Spinal cord (tissue), 10 donors: ENCODE data around the gene FGG. TPM values are rescaled to one million over a fixed set of nuclear protein-coding genes. Genes with fewer than 3 reads are reported as not detected.

Experiments
- DNase-seq, 6 donors: peaks; one replicate each; pipeline versions ENCODE4 v3.0.0 to v3.0.0-alpha.2; 2013 to 2015; ENCODE audit warnings: low spot score in 6 of 6, low read depth in 4 of 6
- H3K27ac ChIP-seq: one replicate; pipeline ENCODE4 v1.5.1; 2013; ENCODE audit warnings: low read depth, low read length, control low read depth
- H3K27me3 ChIP-seq: one replicate; pipeline ENCODE4 v1.6.1; 2013; ENCODE audit warnings: low read length; ENCODE audit not compliant: control insufficient read depth, insufficient read depth
- H3K36me3 ChIP-seq: one replicate; pipeline ENCODE4 v1.6.1; 2013; ENCODE audit warnings: low read length; ENCODE audit not compliant: control insufficient read depth, insufficient read depth
- H3K4me1 ChIP-seq: one replicate; pipeline ENCODE4 v1.6.1; 2013; ENCODE audit warnings: low read length; ENCODE audit not compliant: control insufficient read depth, insufficient read depth
- H3K4me3 ChIP-seq: one replicate; pipeline ENCODE4 v1.5.1; 2013; ENCODE audit warnings: low read depth, low read length, control low read depth
- H3K9me3 ChIP-seq: one replicate; pipeline ENCODE4 v1.6.1; 2013; ENCODE audit warnings: low read length; ENCODE audit not compliant: control insufficient read depth, insufficient read depth
- WGBS: methylation state at CpG from one replicate; pipeline ENCODE4 v1.1.5; 2013; ENCODE audit warnings: missing lambda C conversion rate; ENCODE audit not compliant: insufficient coverage; 5-methylcytosine and 5-hydroxymethylcytosine counted together
- polyA plus RNA-seq, 2 donors: library from polyadenylated mRNA; unstranded; fragments of 120-200 nt; gene quantifications; one replicate each; pipeline ENCODE4 v1.2.1, GENCODE V29; 2013; ENCODE audit not compliant: insufficient read length in 2 of 2
- total RNA-seq, 2 donors: library from RNA; depleted of rRNA in 1 of 2; stranded (reverse); fragments of 120-200 nt in 1 of 2; fragments of >200 nt in 1 of 2; gene quantifications; one replicate each; pipeline versions ENCODE4 v1.2.3 to v1.2.4, GENCODE V29; 2013 to 2014
- donor health status: healthy.

FGG gene
- total and polyA plus RNA-seq, 4 donors, result 1.4 TPM; not detected in 3

- H3K27ac ChIP-seq, result no peak overlapping the region
- H3K36me3 ChIP-seq, result no peaks in the 10 kb centered on the region
- H3K27me3 ChIP-seq, result no peaks in the 10 kb centered on the region
- DNase-seq, result peak in 2 of 6 donors; percentile 50 to 56
- H3K9me3 ChIP-seq, result no peaks in the 10 kb centered on the region
- no peaks in the 10 kb centered on the region for H3K4me1 ChIP-seq
- no peak overlapping the region for H3K4me3 ChIP-seq
- 85% methylated on average over 6 of the region's 9 CpGs for WGBS
These were observed 52.7 kb downstream of the FGG start for GRCh38 chr4:154559494-154560418.

- Histone ChIP-seq H3K36me3 (no peaks in the 10 kb centered on the region), H3K4me3 (no peak overlapping the region), H3K9me3 (no peaks in the 10 kb centered on the region), H3K27me3 (no peaks in the 10 kb centered on the region), H3K27ac (no peak overlapping the region), H3K4me1 (no peaks in the 10 kb centered on the region)
- DNase-seq, result no peak
- no CpG with 5 or more reads among the region's 1 CpG for WGBS
These were observed 53.3 kb downstream of the FGG start for GRCh38 chr4:154559141-154559493.

Other genes starting within 250 kb of the FGG start
- gene DCHS2, start 120.9 kb downstream of the FGG start, total RNA-seq, result 10 to 100 TPM in 1 of 2 donors, 1 to 10 TPM in 1; 7.9 to 15.5 TPM
- 1 to 10 TPM; 3.2 to 7.3 TPM for gene DCHS2, start 120.9 kb downstream of the FGG start, polyA plus RNA-seq
- 10 to 100 TPM; 67.8 to 80.7 TPM for gene PLRG1, start 62.3 kb downstream of the FGG start, total RNA-seq
- gene PLRG1, start 62.3 kb downstream of the FGG start, polyA plus RNA-seq, result 10 to 100 TPM; 75.9 to 93.2 TPM
- gene FGB, start 49.6 kb downstream of the FGG start, total RNA-seq, result 1 to 10 TPM in 1 of 2 donors, not detected in 1; 1.2 TPM
- under 1 TPM in 1 of 2 donors, not detected in 1; 0.14 TPM for gene FGB, start 49.6 kb downstream of the FGG start, polyA plus RNA-seq
- gene FGA, start 21.9 kb downstream of the FGG start, total RNA-seq, result 1 to 10 TPM in 1 of 2 donors, not detected in 1; 1.7 TPM
- gene FGA, start 21.9 kb downstream of the FGG start, polyA plus RNA-seq, result not detected
- gene LRAT, start 131.3 kb upstream of the FGG start, total RNA-seq, result under 1 TPM; 0.33 to 0.50 TPM
- 1 to 10 TPM in 1 of 2 donors, under 1 TPM in 1; 0.80 to 1.6 TPM for gene LRAT, start 131.3 kb upstream of the FGG start, polyA plus RNA-seq
- gene RBM46, start 168.6 kb upstream of the FGG start, total RNA-seq, result under 1 TPM; 0.06 to 0.10 TPM
- under 1 TPM; 0.05 to 0.10 TPM for gene RBM46, start 168.6 kb upstream of the FGG start, polyA plus RNA-seq